HG03558 (cell line): ENCODE data around the gene VAMP5.
"Not testable (repeated sequence)": the region's sequence is repeated elsewhere in the genome, so short reads cannot be mapped to it uniquely, and the experiment has no call there.

Experiments
- ATAC-seq: cut with Tn5 transposase; IDR thresholded peaks from one replicate; pipeline ENCODE4 v1.9.1; 2021; ENCODE audit warnings: moderate number of reproducible peaks; ENCODE audit not compliant: unreplicated experiment; ENCODE audit errors: extremely low read depth

Gene VAMP5

DNA sequence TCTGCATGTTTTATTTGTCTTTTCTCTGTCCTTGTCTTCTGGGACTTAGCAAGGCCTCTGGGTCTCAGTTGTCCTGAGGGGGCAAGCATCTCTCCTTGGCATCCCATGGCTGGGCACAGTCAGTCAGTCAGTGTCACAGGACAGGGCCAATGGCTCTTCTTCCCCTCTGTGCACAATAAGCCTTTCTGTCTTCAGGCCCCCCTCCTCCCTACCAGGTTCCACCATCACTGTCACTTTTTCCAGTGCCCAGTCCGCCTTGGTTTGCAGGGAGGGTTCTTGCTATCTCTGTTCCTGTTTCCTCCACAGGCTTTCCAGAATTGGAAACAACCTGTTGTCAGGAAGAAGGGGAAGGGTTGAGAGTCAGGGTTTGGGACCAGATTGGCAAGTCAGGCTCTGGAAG, 1.7 kb upstream of the VAMP5 start:
- ATAC-seq, result no peak

DNA sequence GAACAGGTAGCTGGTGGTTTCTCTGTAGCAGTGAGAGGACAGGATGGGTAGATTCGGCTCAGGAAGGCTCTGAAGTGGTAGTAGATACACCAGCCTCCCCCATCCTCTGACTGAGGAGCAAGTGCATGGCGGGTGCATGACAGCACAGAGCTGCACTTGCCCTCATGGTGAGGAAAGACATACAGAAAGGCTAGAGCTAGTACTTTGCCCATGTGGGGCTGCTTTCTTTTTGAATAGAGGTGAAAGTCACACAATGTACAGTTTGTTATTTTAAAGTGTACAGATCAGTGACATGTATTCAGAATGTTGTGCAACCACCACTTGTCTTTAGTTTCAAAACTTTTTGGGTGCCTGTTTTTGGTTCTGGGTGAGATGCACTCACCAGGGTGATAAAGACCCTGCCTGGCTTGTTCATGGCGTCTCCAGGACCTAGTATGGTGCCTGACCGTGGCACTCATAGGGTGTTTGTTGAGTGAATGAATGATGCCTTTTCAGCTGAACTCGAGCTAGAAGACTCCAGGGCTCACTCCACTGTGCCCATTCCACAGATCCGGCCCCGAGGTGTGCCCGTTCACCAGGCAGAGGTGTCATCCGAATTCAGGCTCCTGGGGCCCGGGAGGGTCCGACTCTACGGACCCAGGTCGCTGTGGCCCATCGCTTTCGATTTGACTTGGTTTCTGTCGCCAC, 421 bp upstream of the VAMP5 start:
- ATAC-seq, result no peak

DNA sequence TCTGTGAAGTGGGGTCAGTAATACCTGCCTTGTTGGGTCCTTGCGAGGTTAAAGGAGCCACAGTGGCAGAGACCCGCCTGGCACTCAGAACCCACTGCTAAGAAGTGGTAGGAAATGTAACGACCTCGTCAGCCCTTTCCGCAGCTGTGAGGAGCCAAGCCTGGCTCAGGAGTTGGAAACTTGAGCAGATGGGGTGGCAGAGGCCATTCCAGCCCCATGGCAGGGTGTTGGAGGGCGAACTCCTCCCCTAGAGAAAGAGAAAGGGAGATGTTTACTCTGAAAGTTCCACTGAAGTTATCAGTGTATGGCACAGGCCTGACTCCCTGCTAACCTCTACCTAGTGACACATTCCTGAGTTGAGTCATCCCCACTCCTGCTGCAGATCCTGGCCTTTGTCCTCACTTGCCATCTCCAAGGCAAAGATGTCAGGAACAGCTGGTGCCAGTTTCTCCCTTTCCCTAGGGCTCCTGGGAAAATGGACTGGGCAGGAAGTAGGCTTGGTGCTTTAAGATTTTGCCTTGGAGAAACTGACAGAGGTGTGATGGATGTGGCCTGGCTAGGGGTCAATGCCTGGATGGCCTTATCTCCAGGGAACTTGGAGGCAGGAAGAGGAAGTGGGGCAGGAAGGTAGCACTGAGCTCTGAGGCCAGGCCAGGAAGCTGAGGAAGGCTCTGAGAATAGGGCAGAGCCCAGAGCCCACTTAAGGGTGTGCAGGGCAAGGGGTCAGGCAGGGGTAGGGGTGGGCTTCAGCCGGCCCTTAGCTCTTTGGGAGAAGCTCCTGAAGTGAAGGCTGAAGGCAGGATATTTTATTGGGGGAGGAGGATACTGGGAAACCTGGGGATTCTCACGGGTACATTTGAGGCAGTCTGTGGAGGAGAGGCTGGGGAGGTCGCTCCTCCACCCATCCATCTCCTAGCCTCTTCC, 888 bp downstream of the VAMP5 start:
- ATAC-seq, result no peak

DNA sequence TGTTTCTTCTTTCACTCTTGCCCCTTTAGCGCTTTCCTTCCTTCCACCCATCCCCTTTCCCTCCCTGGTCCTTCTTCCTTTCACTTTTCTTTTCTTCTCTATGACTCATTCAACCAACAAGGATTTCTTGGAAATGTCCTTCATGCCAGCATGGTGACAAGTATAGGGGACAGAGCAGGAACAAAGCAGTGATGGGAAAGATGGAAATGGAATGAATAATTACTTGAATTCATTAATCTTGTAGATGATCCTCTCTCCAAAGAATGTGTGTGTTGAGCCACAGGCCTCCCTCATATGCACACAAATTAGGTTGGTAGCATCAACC, 1.5 kb downstream of the VAMP5 start:
- ATAC-seq, result no peak

DNA sequence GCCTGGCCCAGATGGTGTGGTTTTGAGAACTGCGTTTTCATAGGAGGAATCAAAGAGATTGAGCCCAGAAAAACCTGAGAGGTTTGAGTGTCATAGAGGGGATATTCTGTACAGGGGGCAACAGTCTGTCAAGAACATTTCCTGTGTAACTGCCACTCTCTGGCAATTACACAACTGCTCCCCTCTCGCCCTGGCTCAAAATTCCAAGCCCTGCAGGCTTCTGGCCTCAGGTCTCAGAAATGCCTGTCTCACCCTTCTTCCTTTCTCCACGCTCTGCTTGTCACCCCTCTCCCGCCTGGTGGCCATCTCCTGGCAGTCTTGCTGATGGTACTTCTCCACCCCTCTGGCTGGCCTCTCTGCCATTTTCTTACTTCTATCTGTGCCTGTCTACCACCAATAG, 4.0 kb downstream of the VAMP5 start:
- no peak for ATAC-seq

DNA sequence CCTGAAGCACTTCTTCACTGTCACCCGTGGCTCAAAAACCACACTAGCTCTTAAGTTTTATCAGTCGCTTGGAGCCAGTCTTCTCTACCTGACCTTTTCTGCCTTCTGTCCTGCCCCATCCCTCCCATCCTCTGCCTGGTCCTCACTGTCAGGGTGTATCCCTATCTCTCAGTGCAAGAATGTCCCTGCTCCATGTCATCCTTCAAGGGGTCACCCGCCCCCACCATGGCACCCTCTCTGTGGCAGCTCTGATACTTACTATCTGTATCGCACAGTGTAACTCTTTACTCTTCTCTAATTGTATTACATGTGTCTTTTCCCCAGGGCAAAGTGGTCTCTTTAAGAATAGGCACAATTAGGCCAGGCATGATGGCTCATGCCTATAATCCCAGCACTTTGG, 4.4 kb downstream of the VAMP5 start:
- no peak for ATAC-seq

DNA sequence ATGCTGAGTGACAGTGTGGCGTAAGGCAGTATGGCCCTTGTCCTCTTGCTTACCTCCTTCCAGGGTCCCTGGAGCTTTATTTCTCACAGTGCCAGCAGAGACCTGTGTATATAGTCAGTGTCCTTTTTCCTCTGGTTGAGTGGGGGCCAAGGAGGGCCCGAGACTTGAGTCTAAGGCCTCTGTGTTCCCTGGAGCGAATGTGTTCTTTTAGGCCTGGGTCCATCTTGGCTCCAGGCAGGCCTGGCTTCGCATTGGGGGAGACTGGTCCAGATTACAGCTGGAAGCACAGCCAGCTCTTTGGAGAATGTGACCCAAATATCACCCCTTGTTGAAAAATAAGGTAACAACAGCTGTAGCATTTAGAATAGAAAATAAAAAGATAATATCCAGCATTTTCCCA, 5.0 kb downstream of the VAMP5 start:
- ATAC-seq, result no peak

DNA sequence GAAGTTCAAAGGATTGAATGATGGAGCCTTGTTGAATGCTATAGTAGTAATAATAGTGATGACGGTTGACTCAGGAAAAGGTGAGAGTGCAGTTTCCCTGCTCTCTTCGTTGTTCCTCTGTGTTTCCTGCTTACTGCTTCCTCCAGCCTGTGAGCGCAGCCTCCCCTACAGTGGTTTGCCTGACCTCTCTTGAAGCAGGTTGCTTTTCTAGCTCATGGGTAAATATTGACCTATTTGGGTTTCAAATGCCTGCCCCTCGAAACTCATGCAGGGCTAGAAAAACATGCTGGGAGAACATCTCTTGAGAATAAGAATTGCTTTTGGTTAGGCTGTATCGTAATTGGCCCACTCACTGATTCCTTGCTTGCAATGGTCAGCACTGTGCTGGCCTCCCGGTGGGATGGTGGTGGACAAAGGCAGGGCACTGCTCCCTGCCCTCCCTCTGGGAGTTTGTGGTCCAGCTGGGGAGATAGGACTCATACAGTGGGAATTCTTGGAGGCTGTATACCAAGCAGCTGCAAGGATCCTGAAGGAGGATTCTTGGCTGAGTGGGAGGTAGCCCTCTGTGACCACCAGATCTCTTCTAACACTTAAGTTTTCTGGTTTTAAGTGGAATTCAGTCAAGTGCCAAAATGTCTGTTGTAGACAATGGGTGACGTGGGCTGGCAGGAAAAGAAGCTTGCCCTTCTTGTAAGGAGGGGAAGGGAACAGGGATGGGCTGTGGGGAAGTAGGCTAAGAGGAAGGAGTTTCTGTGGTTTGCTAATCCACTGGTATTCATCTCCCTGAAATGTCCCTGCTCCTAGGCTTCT, 6.0 kb downstream of the VAMP5 start:
- ATAC-seq, result no peak

DNA sequence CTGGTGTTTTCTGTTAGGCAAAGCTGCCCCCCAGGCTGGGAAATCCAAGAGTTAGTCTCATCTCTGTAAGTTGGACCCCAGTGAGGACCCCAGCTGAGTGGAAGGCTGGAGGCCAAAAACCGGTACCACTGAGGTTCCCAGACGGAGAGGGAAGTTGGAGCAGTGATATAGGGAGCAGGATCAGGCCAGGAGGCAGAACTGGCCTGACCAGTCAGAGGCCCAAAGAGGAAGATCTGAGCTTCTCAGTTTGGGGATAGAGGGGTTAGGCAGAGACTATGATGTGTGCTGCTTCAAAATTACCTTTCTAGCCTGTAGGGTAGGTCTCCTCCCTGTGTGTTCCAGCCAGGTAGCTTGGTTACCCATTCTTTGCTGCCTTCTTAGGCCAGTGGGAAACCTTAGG, 6.7 kb downstream of the VAMP5 start:
- no peak for ATAC-seq

DNA sequence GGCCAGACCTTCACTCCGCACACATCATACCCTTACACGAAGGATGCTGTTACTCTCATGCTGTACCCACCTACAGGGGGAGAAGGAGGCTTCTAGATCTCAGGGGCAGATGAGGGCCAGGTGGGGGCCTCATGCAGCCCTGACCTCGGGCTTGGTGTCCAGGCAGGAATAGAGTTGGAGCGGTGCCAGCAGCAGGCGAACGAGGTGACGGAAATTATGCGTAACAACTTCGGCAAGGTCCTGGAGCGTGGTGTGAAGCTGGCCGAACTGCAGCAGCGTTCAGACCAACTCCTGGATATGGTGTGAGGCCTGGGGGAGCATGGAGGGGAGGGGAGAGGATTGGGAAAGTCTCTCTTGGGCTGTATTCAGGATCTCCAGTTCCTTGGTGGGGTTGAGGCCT, 7.3 kb downstream of the VAMP5 start:
- ATAC-seq, result no peak

DNA sequence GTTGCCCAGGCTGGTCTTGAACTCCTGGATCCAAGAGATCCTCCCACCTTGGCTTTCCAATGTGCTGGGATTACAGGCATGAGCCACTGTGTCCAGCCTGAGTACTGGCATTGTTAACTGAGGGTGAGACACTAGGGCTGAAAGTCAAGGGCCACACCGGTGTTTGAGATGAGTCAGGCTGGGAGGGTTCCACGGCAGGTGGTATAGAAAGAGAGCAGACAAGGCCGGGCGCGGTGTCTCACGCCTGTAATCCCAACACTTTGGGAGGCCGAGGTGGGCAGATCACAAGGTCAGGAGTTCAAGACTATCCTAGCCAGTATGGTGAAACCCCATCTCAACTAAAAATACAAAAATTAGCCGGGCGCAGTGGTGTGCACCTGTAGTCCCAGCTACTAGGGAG, 8.1 kb downstream of the VAMP5 start:
- not testable (repeated sequence) for ATAC-seq

DNA sequence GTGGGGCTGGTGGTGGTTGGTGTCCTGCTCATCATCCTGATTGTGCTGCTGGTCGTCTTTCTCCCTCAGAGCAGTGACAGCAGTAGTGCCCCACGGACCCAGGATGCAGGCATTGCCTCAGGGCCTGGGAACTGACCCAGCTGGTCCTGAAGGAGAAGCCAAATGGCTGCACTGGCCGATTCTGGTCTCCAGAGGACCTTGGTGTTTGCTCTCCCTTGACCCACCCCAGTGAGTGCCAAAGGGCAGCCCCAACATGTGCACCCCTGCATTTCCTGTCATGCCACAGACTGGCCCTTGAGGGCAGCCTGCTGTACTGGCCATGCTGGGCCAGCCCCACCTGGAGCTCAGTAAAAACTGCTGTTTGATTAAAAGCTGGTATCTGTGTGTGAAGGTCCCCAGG, 8.8 kb downstream of the VAMP5 start:
- no peak for ATAC-seq

DNA sequence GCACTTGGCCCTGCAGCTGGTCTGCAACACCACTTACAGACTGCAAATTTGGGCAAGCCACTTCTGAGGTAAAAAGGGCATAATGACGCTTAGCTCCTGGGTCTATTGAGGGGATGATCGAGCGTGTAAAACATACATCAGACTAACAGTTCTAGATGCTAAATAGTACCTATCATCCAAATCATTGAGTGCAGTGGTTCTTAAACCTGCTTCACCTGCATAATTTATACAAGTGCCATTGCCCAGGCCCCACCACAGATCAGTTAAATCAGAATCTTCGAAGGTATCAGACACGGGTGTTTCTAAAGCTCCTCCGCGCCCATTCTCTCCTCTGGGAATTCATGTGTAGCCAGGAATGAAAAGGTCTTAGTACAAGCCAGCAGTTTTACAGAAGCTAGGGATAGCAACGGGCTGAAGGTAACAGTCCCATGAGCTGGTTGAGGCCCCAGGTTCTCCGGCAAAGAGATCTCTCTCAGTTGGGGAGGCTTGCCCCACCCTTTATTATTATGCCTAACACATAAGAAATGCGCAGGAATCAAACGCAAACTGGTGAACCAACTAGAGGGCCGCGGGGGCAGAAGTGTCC, 10.6 kb downstream of the VAMP5 start:
- no peak for ATAC-seq

DNA sequence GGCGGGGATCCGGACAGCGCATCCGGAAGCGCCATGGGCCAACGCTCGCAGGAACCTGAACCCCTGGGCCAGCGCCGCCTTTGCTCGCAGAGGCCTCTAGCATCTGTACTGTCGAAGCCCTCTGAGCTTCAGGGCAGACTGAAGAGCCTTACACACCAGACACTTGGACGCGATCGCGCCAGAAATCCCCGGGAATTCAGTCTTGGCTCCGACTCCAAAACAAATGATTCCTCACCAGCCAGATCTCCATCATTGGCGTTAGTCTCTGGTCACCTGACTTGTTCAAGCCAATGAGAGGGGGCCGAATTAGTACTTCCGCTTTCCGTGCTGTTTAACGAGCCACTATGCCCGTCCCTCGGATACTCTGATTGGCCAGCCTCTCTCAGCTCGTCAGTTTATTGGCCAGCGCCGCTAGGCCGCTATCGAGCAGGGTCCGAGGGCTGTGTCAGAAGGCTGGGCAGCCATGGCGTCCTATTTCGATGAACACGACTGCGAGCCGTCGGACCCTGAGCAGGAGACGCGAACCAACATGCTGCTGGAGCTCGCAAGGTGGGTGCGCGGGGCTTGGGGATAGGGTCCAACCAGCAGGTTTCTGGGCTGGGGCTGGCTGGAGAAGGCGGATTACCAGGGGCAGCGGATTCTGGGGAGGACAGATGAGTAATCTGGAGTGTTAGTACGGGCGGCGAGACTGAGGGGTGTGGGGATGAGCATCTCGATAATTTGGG, 11.2 kb downstream of the VAMP5 start, which contains the start of gene RNF181:
RNF181 (plus strand) TSS at position 445 of the 725 bp plus-strand sequence; CDS start at position 464, 19 bp downstream.
- ATAC-seq, result peak; percentile 97

DNA sequence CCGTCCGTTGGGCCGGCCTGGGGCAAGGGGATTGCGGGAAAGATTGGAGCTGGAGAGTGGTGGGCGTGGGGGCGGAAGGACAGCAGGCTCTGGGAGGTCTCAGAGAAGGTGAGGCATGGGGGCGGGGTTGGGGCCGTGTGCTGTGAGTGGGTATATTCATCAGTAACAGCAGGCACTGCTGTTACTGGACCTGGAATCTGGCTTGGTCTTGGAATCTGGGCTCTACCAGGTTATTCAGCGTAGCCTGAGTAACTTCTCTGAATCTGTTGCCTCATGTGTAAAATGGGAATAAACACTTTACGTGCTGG, 11.7 kb downstream of the VAMP5 start:
- no peak for ATAC-seq

DNA sequence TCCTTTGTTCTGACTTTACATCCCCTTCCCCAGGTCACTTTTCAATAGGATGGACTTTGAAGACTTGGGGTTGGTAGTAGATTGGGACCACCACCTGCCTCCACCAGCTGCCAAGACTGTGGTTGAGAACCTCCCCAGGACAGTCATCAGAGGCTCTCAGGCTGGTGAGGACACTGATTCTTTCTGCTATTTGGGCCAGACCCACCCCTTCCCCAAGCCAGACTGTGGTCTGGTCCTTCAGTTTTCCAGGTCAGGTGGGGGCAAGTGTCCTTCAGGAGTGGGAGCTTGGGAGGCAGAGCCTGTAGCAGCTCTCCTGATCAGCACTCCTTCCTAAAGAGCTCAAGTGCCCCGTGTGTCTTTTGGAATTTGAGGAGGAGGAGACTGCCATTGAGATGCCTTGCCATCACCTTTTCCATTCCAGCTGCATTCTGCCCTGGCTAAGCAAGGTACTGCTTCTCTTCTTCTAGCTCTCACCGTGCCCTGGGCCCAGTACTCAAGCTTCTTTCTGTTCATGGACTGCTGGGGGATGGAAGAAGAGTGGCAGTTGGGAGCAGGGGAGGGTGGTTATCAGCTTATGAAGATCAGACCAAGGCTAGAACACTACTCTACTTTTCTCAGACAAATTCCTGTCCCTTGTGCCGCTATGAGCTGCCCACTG, 12.4 kb downstream of the VAMP5 start:
- no peak for ATAC-seq

DNA sequence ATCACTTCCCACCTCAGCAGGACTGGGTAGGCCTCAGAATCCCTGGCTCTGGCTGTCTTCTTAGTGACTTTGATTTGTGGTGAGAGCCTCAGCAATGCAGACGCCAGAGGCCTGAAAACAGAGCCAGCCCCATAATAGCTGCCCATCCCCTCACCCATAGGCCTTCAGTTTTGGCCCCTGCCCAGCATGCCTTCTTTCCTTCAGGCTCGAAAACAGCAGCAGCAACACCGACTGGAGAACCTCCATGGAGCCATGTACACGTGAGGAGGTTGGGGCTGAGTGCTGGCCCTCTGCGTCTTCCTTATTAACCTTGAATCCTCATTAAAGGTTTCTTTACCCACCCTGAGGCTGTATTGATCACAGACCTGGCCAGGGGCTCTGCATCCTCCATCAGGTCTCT, 13.0 kb downstream of the VAMP5 start:
- ATAC-seq, result no peak

DNA sequence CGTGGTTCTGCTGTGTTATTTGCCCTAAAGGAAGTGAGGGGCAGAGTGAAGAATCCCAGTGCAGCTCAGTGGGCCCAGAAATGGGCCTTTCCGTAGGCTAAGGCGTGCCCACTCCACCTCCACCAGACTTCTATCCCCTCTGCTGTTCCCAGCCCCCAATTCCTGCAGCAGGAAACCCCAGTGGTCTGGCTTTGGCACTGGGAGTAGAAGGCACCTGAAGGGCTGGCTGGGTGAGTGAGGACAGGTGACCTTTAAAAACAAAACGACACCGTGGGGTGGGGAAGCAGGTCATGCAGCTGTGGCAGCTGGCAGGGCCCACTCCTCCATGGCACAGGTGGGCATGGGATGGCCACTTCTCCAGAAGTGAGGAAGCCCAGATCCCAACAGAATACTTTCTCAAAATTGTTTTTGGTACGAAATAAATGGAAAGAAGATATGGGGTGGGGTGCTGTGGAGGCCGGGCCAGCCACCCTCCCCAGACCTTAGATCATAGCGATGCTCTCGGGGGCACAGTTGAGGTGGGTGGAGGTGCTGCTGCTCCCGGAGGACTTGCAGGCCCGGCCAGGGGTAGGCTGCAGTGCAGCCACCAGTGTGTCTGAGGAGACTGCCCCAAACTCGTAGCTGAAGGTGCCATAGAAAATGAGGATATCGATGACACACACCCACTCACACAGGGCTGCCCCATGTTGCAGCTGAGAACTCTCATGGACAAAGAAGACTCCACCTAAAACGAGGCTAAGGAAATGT, 14.5 kb downstream of the VAMP5 start:
- no peak for ATAC-seq
